ENCODE results near the gene LAMC2. TPM values are rescaled to one million over a fixed set of nuclear protein-coding genes. Genes with fewer than 3 reads are reported as not detected.

LAMC2 gene
- total and polyA plus RNA-seq, 2 of the 8 experiments (the other 6 are each of a cell fraction or from before 2014, with no cell fraction given) = 4.6 to 12.9 TPM

GRCh38 chr1:183161391-183161790, 24.7 kb upstream of the LAMC2 start:
- H4K5ac ChIP-seq (ENCODE audit: insufficient read length, low read depth, low read length) = no peak overlapping the region
- no peak for TF ChIP-seq TEAD4 (IDR thresholded peaks at IDR 0.05; ENCODE audit: low read depth, low read length)
- no peak for TF ChIP-seq SRF (IDR thresholded peaks at IDR 0.05; ENCODE audit: low read depth, low read length)
- TF ChIP-seq EZH2 (IDR thresholded peaks at IDR 0.05; ENCODE audit: low read depth, low read length, severe bottlenecking) = no peak
- no peak for TF ChIP-seq HDAC2 (IDR thresholded peaks at IDR 0.05; ENCODE audit: borderline replicate concordance in 1 of 2, low read depth in 2 of 2, low read length in 2 of 2)
- no peak for TF ChIP-seq CREB1 (IDR thresholded peaks at IDR 0.05)
- no peak for TF ChIP-seq KDM1A (IDR thresholded peaks at IDR 0.05; ENCODE audit: borderline replicate concordance, low read length)
- no peak for TF ChIP-seq BCL11A (IDR thresholded peaks at IDR 0.05; ENCODE audit: low read depth in 2 of 2, low read length in 2 of 2)
- no peak for TF ChIP-seq SP2 (IDR thresholded peaks at IDR 0.05; ENCODE audit: low read length)
- no peak for TF ChIP-seq USF2 (IDR thresholded peaks at IDR 0.05; ENCODE audit: low read length)
- TF ChIP-seq TAF1 (IDR thresholded peaks at IDR 0.05; ENCODE audit: low read depth, low read length) = no peak
- no peak for TF ChIP-seq PHF8 (conservative IDR thresholded peaks at IDR 0.05; ENCODE audit: low read depth, low read length)
- no peak for TF ChIP-seq NRF1 (IDR thresholded peaks at IDR 0.05; ENCODE audit: low read depth, low read length)
- no peak for TF ChIP-seq SP4 (IDR thresholded peaks at IDR 0.05; ENCODE audit: low read length)
- TF ChIP-seq RXRA (IDR thresholded peaks at IDR 0.05; ENCODE audit: insufficient read depth, low read depth, low read length) = no peak

More at GRCh38 chr1:183161391-183161790, 24.7 kb upstream of the LAMC2 start:
- FAIRE-seq = no peak
- H3K27ac ChIP-seq (ENCODE audit: low read depth, low read length) = no peak overlapping the region
- H2BK15ac ChIP-seq (ENCODE audit: low read length) = no peak overlapping the region
- no peaks in the 10 kb centered on the region for H3K27me3 ChIP-seq (replicated peaks in 1 of 4; ENCODE audit: control insufficient read depth in 3 of 4, extremely low read depth in 1 of 4, insufficient read depth in 3 of 4, low read length in 3 of 4)
- H3K36me3 ChIP-seq (ENCODE audit: control insufficient read depth in 2 of 4, insufficient read depth in 4 of 4, low read length in 3 of 4) = no peaks in the 10 kb centered on the region
- H3K18ac ChIP-seq (ENCODE audit: extremely low read depth, low read length) = no peak overlapping the region
- H4K8ac ChIP-seq (ENCODE audit: extremely low read depth, insufficient read depth, low read length) = no peak overlapping the region
- H3K14ac ChIP-seq (ENCODE audit: insufficient read length) = no peak overlapping the region
- H3K79me1 ChIP-seq (ENCODE audit: low read depth, low read length) = no peaks in the 10 kb centered on the region
- H3K9ac ChIP-seq (replicated peaks in 1 of 4; ENCODE audit: extremely low read depth in 1 of 4, low read depth in 3 of 4, low read length in 3 of 4) = no peak overlapping the region
- no peak for DNase-seq (ENCODE audit: low read depth in 1 of 2, low spot score in 2 of 2)
- no peaks in the 10 kb centered on the region for H3K79me2 ChIP-seq (ENCODE audit: control insufficient read depth in 1 of 2, insufficient read depth in 2 of 2, low read length in 2 of 2)
- H3K4me1 ChIP-seq (replicated peaks in 1 of 4; ENCODE audit: control insufficient read depth in 3 of 4, insufficient read depth in 4 of 4, low read length in 3 of 4) = peaks cover 0 to 5% (median 2%) of the 10 kb centered on the region in 4 experiments; a peak in 5 of 7 replicates
- H2BK12ac ChIP-seq (ENCODE audit: low read depth, low read length) = no peak overlapping the region
- H4K20me1 ChIP-seq (replicated peaks in 1 of 2; ENCODE audit: control insufficient read depth in 1 of 2, insufficient read depth in 2 of 2, low read length in 2 of 2) = no peaks in the 10 kb centered on the region
- no peak overlapping the region for H3K23ac ChIP-seq (ENCODE audit: insufficient read length)
- ChIA-PET CTCF (ENCODE audit: partially characterized antibody) (interaction anchor here (1.7 to 1.8 kb wide), 2 partner anchors 19 to 23 kb away, joined by 3 read pairs; no protein-coding TSS in a partner anchor), POLR2A (ENCODE audit: partially characterized antibody) (interaction anchor here (0.6 kb wide), 1 partner anchor 321 kb away, joined by 3 read pairs; no protein-coding TSS in a partner anchor)
- no peak overlapping the region for H3K4me3 ChIP-seq (ENCODE audit: extremely low read depth in 1 of 4, insufficient read depth in 2 of 4, low read depth in 3 of 4, low read length in 4 of 4)
- H3K4ac ChIP-seq (replicated peaks; ENCODE audit: insufficient read length, low read depth, low read length) = no peak overlapping the region
- H3K9me3 ChIP-seq (ENCODE audit: insufficient read depth in 2 of 2, low read depth in 1 of 2, low read length in 1 of 2) = no peaks in the 10 kb centered on the region
- H3K4me2 ChIP-seq (ENCODE audit: insufficient read depth in 1 of 2, low read depth in 2 of 2, low read length in 2 of 2) = no peak overlapping the region
- H2BK5ac ChIP-seq (ENCODE audit: low read depth, low read length) = no peak overlapping the region
- no peak overlapping the region for H2AFZ ChIP-seq (ENCODE audit: low read length)
- H3K56ac ChIP-seq (replicated peaks; ENCODE audit: insufficient read length, low read depth, low read length) = no peak overlapping the region
- H2BK120ac ChIP-seq (replicated peaks; ENCODE audit: low read depth, low read length) = no peak overlapping the region
- no peak overlapping the region for H2AK5ac ChIP-seq (ENCODE audit: low read depth, low read length)
- 87% methylated on average over 3 of the region's 3 CpGs; no CpG with 5 or more reads in 1 of the 2 experiments for WGBS, 2 experiments (ENCODE audit: extremely low coverage in 1 of 2, insufficient coverage in 1 of 2, insufficient read length in 1 of 2, insufficient replicate concordance in 2 of 2, low coverage in 1 of 2, low lambda C conversion rate in 2 of 2, missing lambda C conversion rate in 1 of 2)
- H3K23me2 ChIP-seq (ENCODE audit: low read depth, low read length) = no peaks in the 10 kb centered on the region
- no peak overlapping the region for H4K91ac ChIP-seq (replicated peaks; ENCODE audit: insufficient read length, low read length)
- H2BK20ac ChIP-seq (ENCODE audit: low read length) = no peak overlapping the region
